ENCODE data around the gene CAMTA1.

DNA sequence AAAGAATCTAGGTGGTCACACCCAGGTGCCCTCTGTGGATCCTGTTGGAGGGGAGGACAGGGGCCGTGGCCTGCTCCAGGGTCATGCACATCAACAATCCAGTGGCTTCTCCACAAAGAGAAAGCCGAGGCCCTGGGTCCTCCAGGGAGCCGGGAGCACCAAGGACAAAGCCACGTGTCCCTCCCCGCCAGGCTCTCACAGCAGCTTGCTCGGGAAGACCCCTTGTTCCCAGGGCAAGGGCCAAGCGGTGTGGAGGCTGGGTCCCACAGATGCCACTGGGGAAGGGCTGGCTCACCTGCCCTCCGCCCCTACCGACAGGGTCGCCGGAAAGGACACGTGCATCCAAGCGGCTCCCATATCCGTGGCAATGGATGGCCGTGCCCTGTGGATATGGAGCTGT is 793.0 kb downstream of the CAMTA1 start:
- no peak for TF ChIP-seq CTCF (IDR thresholded peaks at IDR 0.05)
- TF ChIP-seq POLR2A (IDR thresholded peaks at IDR 0.05) = no peak

Measured in stomach (tissue), 4 donors.